Trophoblast cell (in vitro differentiated cells and primary cell): Measurements from ENCODE around the gene ESM1.

Source experiments
- DNase-seq, 2 donors: peaks; one replicate each; pipeline ENCODE4 v3.0.0-alpha.2; 2016
- H2AFZ ChIP-seq: 2 replicates; pipeline ENCODE4 v1.6.1; 2013; ENCODE audit warnings: low read length, moderate library complexity, mild to moderate bottlenecking; ENCODE audit not compliant: insufficient read depth, poor library complexity
- H2AK5ac ChIP-seq: 2 replicates; pipeline ENCODE4 v1.6.1; 2013; ENCODE audit warnings: mild to moderate bottlenecking, low read length
- H2BK120ac ChIP-seq: 2 replicates; pipeline ENCODE4 v1.6.1; 2013; ENCODE audit warnings: low read length, mild to moderate bottlenecking, moderate library complexity; ENCODE audit not compliant: insufficient read depth, poor library complexity
- H2BK12ac ChIP-seq: 2 replicates; pipeline ENCODE4 v1.6.1; 2013; ENCODE audit warnings: mild to moderate bottlenecking, low read length, moderate library complexity
- H2BK5ac ChIP-seq: 2 replicates; pipeline ENCODE4 v1.6.1; 2013; ENCODE audit warnings: low read length, low read depth, moderate library complexity, mild to moderate bottlenecking; ENCODE audit not compliant: poor library complexity
- H3K14ac ChIP-seq: 2 replicates; pipeline ENCODE4 v1.6.1; 2013; ENCODE audit warnings: mild to moderate bottlenecking, low read length
- H3K18ac ChIP-seq: 2 replicates; pipeline ENCODE4 v1.6.1; 2013; ENCODE audit warnings: mild to moderate bottlenecking, low read length
- H3K23ac ChIP-seq: 2 replicates; pipeline ENCODE4 v1.6.1; 2013; ENCODE audit warnings: low read length
- H3K27ac ChIP-seq: 2 replicates; pipeline ENCODE4 v1.5.1; 2013; ENCODE audit warnings: low read depth, mild to moderate bottlenecking, inconsistent platforms, low read length, moderate library complexity
- H3K27me3 ChIP-seq: 2 replicates; pipeline ENCODE4 v1.6.1; 2013; ENCODE audit warnings: inconsistent platforms, mild to moderate bottlenecking, low read length, moderate library complexity; ENCODE audit not compliant: insufficient read depth
- H3K36me3 ChIP-seq, 2 experiments: 1 replicate in 1 of 2; 2 replicates in 1 of 2; pipeline ENCODE4 v1.6.1; 2013; ENCODE audit warnings: low read length in 2 of 2, mild to moderate bottlenecking in 2 of 2, moderate library complexity in 1 of 2; ENCODE audit not compliant: insufficient read depth in 2 of 2, control insufficient read depth in 1 of 2
- H3K4ac ChIP-seq: 2 replicates; pipeline ENCODE4 v1.6.1; 2013; ENCODE audit warnings: low read depth, mild to moderate bottlenecking, low read length, moderate library complexity
- H3K4me1 ChIP-seq, 2 experiments: 1 replicate in 1 of 2; 2 replicates in 1 of 2; pipeline ENCODE4 v1.6.1; 2013; ENCODE audit warnings: low read length in 2 of 2, mild to moderate bottlenecking in 2 of 2, moderate library complexity in 1 of 2; ENCODE audit not compliant: insufficient read depth in 2 of 2, control insufficient read depth in 1 of 2
- H3K4me2 ChIP-seq: 2 replicates; pipeline ENCODE4 v1.6.1; 2013; ENCODE audit warnings: inconsistent platforms, mild to moderate bottlenecking, low read length, moderate library complexity
- H3K4me3 ChIP-seq: 2 replicates; pipeline ENCODE4 v1.5.1; 2013; ENCODE audit warnings: mild to moderate bottlenecking, low read depth, low read length, inconsistent platforms
- H3K79me1 ChIP-seq: one replicate; pipeline ENCODE4 v1.6.1; 2013; ENCODE audit warnings: low read length
- H3K79me2 ChIP-seq: 2 replicates; pipeline ENCODE4 v1.6.1; 2013; ENCODE audit warnings: low read length, mild to moderate bottlenecking; ENCODE audit not compliant: control insufficient read depth, insufficient read depth, poor library complexity
- H3K9ac ChIP-seq: 2 replicates; pipeline ENCODE4 v1.6.1; 2013; ENCODE audit warnings: mild to moderate bottlenecking, low read length
- H3K9me3 ChIP-seq: 2 replicates; pipeline ENCODE4 v1.6.1; 2013; ENCODE audit warnings: low read depth, mild to moderate bottlenecking, control low read depth, inconsistent platforms, low read length; ENCODE audit not compliant: insufficient read depth
- H4K12ac ChIP-seq: 2 replicates; pipeline ENCODE4 v1.6.1; 2013; ENCODE audit warnings: low read depth, mild to moderate bottlenecking, low read length, moderate library complexity
- H4K8ac ChIP-seq: 2 replicates; pipeline ENCODE4 v1.6.1; 2013; ENCODE audit warnings: low read depth, mild to moderate bottlenecking, low read length, moderate library complexity
- H4K91ac ChIP-seq: one replicate; pipeline ENCODE4 v1.6.1; 2013; ENCODE audit warnings: low read depth, mild to moderate bottlenecking, low read length, moderate library complexity
- WGBS: extraction: QIAGEN DNeasy Blood & Tissue Kit; methylation state at CpG from one replicate; pipeline ENCODE4 v1.1.7; 2013; ENCODE audit warnings: missing lambda C conversion rate; ENCODE audit not compliant: insufficient read length, insufficient coverage; ENCODE audit errors: extremely low coverage; 5-methylcytosine and 5-hydroxymethylcytosine counted together

The ESM1 gene

DNA sequence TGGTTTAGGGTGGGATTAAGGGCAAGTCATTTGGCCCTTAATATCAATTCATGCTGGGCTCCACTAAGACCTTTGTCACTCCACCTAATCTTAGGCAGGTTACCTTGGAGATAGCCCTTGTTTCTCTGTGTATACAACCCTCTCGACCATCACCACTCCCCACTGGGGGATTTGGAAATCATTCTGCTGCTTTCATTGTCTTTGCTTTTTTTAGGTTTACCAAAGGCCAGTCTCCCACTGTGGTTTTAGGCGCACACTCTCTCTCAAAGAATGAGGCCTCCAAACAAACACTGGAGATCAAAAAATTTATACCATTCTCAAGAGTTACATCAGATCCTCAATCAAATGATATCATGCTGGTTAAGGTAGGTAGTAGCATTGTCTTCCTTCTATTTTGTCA lies 44.8 kb upstream of the ESM1 start:
- WGBS, result no CpG with 5 or more reads among the region's 2 CpGs
- Histone ChIP-seq H2AK5ac (no peak overlapping the region), H3K4me2 (no peak overlapping the region), H4K12ac (no peak overlapping the region), H3K27me3 (no peaks in the 10 kb centered on the region), H3K36me3 (no peaks in the 10 kb centered on the region), H3K9me3 (peaks cover 2% of the 10 kb centered on the region), H3K18ac (no peak overlapping the region), H2AFZ (no peak overlapping the region), H3K4me3 (no peak overlapping the region), H3K4me1 (no peaks in the 10 kb centered on the region), H4K8ac (no peak overlapping the region), H4K91ac (no peak overlapping the region), H2BK5ac (no peak overlapping the region), H3K23ac (no peak overlapping the region), H3K79me2 (no peaks in the 10 kb centered on the region), H2BK12ac (no peak overlapping the region), H3K4ac (no peak overlapping the region), H3K79me1 (no peaks in the 10 kb centered on the region), H3K14ac (no peak overlapping the region), H3K9ac (no peak overlapping the region), H2BK120ac (no peak overlapping the region), H3K27ac (no peak overlapping the region)
- DNase-seq, result no peak

DNA sequence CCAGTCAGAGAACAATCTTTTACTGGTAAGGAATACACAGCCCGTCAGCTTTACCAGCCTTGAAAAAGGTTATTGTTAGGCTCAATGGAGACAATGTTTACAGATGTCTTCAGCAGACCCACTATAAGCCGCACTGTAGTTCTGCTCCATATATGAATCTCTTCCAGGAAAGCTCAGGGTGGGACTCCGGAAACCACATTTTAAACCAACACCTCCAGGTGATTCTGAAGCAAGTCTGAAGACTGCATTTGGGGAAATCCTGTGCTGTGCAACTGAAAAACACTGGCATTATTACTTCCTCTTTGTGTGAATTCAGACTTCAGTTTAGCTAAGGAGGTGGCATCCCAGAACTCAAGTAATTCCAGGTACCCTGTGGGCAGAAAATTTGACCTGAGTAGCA lies 42.2 kb upstream of the ESM1 start:
- H2BK120ac ChIP-seq, result no peak overlapping the region
- no peak overlapping the region for H2BK12ac ChIP-seq
- no CpG with 5 or more reads among the region's 3 CpGs for WGBS
- H3K27me3 ChIP-seq, result no peaks in the 10 kb centered on the region
- no peak overlapping the region for H3K4ac ChIP-seq
- H4K12ac ChIP-seq, result no peak overlapping the region
- no peaks in the 10 kb centered on the region for H3K79me2 ChIP-seq
- DNase-seq, result no peak
- H4K91ac ChIP-seq, result no peak overlapping the region
- no peak overlapping the region for H2BK5ac ChIP-seq
- H2AFZ ChIP-seq, result no peak overlapping the region
- H2AK5ac ChIP-seq, result no peak overlapping the region
- no peak overlapping the region for H3K9ac ChIP-seq
- H3K27ac ChIP-seq, result no peak overlapping the region
- H3K4me2 ChIP-seq, result no peak overlapping the region
- no peaks in the 10 kb centered on the region for H3K36me3 ChIP-seq
- H3K23ac ChIP-seq, result no peak overlapping the region
- no peak overlapping the region for H4K8ac ChIP-seq
- H3K79me1 ChIP-seq, result no peaks in the 10 kb centered on the region
- no peak overlapping the region for H3K4me3 ChIP-seq
- H3K14ac ChIP-seq, result no peak overlapping the region
- no peak overlapping the region for H3K18ac ChIP-seq
- H3K4me1 ChIP-seq, result no peaks in the 10 kb centered on the region
- peaks cover 2% of the 10 kb centered on the region for H3K9me3 ChIP-seq

DNA sequence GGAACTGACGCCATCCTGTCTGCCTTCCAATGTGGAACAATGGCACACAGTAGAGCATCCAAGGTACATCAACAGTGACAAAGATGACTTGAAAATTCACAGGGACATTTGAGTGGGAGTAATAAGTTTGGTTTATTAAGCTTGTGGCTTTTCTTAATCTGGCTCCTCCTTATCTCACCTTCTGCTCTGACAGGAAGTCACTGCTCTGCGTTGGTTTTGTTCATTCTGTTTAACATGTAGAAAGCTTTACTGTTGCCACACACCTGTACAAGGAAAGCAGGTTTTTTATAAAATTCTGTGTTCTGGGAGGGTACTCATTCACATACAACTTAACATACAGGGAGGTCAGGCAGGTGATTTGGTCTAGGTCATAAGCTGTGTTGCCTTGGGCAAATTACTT lies 37.1 kb upstream of the ESM1 start:
- Histone ChIP-seq H2AFZ (no peak overlapping the region), H2BK5ac (no peak overlapping the region), H3K79me1 (no peaks in the 10 kb centered on the region), H3K4me1 (no peaks in the 10 kb centered on the region), H3K14ac (no peak overlapping the region), H3K4ac (no peak overlapping the region), H3K9ac (no peak overlapping the region), H4K12ac (no peak overlapping the region), H2BK12ac (no peak overlapping the region), H3K23ac (no peak overlapping the region), H3K9me3 (no peaks in the 10 kb centered on the region), H3K18ac (no peak overlapping the region), H3K27ac (no peak overlapping the region), H2AK5ac (no peak overlapping the region), H4K8ac (no peak overlapping the region), H3K36me3 (no peaks in the 10 kb centered on the region), H3K4me3 (no peak overlapping the region), H4K91ac (no peak overlapping the region), H2BK120ac (no peak overlapping the region), H3K79me2 (no peaks in the 10 kb centered on the region), H3K27me3 (no peaks in the 10 kb centered on the region), H3K4me2 (no peak overlapping the region)
- WGBS, result no CpG with 5 or more reads among the region's 2 CpGs
- DNase-seq, result no peak

DNA sequence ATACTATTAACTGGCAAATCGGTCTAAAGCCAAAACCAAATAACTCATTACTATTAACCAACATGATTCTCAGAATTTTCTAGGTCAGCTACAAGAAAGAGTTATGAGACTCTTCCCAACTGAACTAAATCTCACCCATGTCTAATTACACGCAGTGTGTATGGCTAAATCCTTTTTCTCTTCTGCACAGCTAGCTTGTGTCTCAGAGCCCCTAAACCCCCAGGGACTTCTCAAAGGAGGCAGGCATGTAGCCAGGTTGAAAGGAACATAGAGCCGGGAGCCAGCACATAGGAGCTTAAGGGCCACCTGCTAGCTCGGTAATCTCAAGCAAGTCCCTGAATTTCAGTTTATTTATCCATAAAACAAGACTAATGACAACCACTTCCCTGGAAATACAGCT lies 36.4 kb upstream of the ESM1 start:
- Histone ChIP-seq H3K4me3 (no peak overlapping the region), H2BK120ac (no peak overlapping the region), H3K27me3 (no peaks in the 10 kb centered on the region), H3K36me3 (no peaks in the 10 kb centered on the region), H2BK5ac (no peak overlapping the region), H3K9ac (no peak overlapping the region), H3K79me1 (no peaks in the 10 kb centered on the region), H3K4ac (no peak overlapping the region), H3K4me1 (no peaks in the 10 kb centered on the region), H3K9me3 (no peaks in the 10 kb centered on the region), H3K23ac (no peak overlapping the region), H4K91ac (no peak overlapping the region), H3K14ac (no peak overlapping the region), H2AFZ (no peak overlapping the region), H4K12ac (no peak overlapping the region), H2BK12ac (no peak overlapping the region), H4K8ac (no peak overlapping the region), H3K79me2 (no peaks in the 10 kb centered on the region), H3K4me2 (no peak overlapping the region), H3K18ac (no peak overlapping the region), H3K27ac (no peak overlapping the region), H2AK5ac (no peak overlapping the region)
- WGBS, result no CpG with 5 or more reads among the region's 4 CpGs
- DNase-seq, result no peak
